Stomach smooth muscle (tissue), 2 donors: Measurements from ENCODE around the gene ACOXL.

ENCODE experiments used
- H3K27ac ChIP-seq: one replicate; pipeline ENCODE4 v1.7.0; 2013; ENCODE audit warnings: mild to moderate bottlenecking, low read length, inconsistent platforms
- H3K27me3 ChIP-seq, 2 donors: one replicate each; pipeline ENCODE4 v1.7.0; 2013; ENCODE audit warnings: low read length in 2 of 2; ENCODE audit not compliant: insufficient read depth in 2 of 2, control insufficient read depth in 1 of 2
- H3K36me3 ChIP-seq, 2 donors: one replicate each; pipeline ENCODE4 v1.7.0; 2013; ENCODE audit warnings: low read length in 2 of 2; ENCODE audit not compliant: control insufficient read depth in 2 of 2, insufficient read depth in 2 of 2
- H3K4me1 ChIP-seq: one replicate; pipeline ENCODE4 v1.7.0; 2013; ENCODE audit warnings: low read length; ENCODE audit not compliant: control insufficient read depth, insufficient read depth
- H3K4me3 ChIP-seq, 2 donors: one replicate each; pipeline ENCODE4 v1.7.0; 2013; ENCODE audit warnings: low read length in 2 of 2
- H3K9ac ChIP-seq, 2 donors: one replicate each; pipeline ENCODE4 v1.7.0; 2013; ENCODE audit warnings: low read length in 2 of 2, mild to moderate bottlenecking in 1 of 2
- H3K9me3 ChIP-seq, 2 donors: one replicate each; pipeline ENCODE4 v1.7.0; 2013; ENCODE audit warnings: low read length in 2 of 2; ENCODE audit not compliant: control insufficient read depth in 2 of 2
- donor health status: healthy.
- donor health status: Pancreatic carcinoma.

ACOXL gene

DNA sequence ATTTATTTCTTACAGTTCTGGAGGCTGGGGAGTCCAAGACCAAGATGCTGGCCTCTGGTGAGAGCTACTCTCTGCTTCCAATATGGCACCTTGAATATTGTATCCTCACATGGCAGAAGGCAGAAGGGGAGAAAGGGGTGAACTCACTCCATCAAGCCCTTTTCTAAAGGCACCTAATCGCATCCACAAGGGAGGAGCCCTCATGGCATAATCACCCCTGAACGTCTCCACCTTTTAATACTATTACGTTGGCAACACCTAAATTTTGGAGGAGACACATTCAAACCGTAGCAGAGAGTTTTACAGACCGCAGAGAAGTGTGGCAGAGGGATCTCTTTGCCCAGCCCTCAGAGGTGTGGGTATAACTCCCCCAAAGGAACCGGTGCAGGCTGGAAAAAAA, 245.8 kb downstream of the ACOXL start:
- Histone ChIP-seq H3K36me3 (no peaks in the 10 kb centered on the region), H3K4me1 (no peaks in the 10 kb centered on the region), H3K4me3 (no peak overlapping the region), H3K27me3 (no peaks in the 10 kb centered on the region), H3K27ac (no peak overlapping the region), H3K9ac (no peak overlapping the region), H3K9me3 (no peaks in the 10 kb centered on the region)

DNA sequence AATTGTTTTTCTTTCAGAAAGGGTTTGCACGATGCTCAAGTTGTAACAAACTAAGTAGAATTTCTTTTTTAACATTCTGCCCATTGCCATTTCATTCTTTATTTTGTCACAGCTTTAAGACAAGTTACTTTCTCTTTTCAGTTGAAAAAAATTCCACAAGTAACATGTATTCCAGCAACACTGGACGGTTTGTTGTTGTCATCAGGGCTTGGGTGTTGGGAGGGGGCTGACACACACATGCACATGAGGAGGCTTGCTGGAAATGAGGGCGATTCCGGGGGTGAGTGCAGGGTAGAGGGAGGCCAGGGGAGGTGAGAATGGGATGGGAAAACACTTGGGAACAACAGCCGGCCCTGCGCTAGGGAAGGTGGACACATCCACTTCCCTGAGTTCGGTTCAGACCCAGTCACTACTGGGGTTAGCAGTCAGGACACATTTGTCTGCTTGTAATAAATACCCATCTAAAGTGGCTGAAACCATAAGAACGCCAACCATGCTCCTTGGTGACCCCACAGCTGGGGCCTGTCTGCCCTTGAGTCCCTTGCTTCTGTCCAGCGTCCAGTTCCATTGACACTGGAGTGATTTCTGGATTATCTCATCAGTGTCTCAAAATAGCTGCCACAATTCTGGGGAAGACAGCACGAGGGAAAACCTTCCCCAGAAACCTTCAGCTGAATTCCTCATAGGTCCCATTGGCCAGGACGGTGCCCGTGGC, 246.5 kb downstream of the ACOXL start:
- H3K9ac ChIP-seq = no peak overlapping the region
- H3K4me3 ChIP-seq = no peak overlapping the region
- no peak overlapping the region for H3K27ac ChIP-seq
- H3K27me3 ChIP-seq = no peaks in the 10 kb centered on the region
- no peaks in the 10 kb centered on the region for H3K36me3 ChIP-seq
- H3K9me3 ChIP-seq = no peaks in the 10 kb centered on the region
- no peaks in the 10 kb centered on the region for H3K4me1 ChIP-seq

DNA sequence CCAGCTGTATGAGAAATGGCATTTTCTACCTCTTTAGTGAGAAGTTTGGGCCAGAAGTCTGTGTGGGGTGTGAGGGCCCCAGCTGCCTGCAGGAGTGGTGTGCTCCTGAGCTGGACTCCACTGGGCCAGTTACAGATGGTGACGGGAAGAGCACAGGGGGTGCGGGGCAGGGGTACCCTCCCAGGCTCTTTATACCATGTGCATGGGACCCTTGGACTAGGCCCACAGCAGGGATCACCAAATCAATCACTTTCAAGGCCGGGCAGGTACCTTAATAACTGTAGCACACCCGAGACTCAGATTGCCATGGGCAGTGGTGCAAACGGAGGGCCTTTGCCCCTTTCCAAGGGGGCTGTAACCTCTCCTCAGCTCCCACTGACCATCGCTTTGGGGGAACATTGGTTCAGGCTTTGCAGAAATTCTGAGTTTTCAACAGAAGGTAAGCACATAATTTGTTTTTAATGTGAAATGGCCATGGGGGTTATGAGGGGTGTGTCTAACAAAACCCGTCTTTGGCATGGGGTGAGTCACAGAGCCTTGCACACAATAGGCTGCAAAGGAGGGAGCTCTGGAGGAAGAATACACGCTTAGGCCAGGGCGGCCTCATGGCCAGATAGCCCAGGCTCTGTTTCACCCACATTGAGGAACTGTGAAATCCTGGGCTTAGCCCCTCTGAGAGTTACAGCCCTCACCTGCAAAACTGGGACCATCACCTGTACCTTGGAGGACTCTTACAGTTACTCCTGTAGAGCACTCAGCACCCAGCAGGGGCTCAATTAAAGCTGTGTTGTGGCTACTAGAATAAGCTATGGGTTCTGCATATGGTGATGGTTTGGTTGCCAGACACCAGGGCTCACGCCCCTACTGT, 247.3 kb downstream of the ACOXL start:
- Histone ChIP-seq H3K27me3 (no peaks in the 10 kb centered on the region), H3K4me1 (no peaks in the 10 kb centered on the region), H3K27ac (no peak overlapping the region), H3K9ac (no peak overlapping the region), H3K4me3 (no peak overlapping the region), H3K36me3 (no peaks in the 10 kb centered on the region), H3K9me3 (no peaks in the 10 kb centered on the region)

DNA sequence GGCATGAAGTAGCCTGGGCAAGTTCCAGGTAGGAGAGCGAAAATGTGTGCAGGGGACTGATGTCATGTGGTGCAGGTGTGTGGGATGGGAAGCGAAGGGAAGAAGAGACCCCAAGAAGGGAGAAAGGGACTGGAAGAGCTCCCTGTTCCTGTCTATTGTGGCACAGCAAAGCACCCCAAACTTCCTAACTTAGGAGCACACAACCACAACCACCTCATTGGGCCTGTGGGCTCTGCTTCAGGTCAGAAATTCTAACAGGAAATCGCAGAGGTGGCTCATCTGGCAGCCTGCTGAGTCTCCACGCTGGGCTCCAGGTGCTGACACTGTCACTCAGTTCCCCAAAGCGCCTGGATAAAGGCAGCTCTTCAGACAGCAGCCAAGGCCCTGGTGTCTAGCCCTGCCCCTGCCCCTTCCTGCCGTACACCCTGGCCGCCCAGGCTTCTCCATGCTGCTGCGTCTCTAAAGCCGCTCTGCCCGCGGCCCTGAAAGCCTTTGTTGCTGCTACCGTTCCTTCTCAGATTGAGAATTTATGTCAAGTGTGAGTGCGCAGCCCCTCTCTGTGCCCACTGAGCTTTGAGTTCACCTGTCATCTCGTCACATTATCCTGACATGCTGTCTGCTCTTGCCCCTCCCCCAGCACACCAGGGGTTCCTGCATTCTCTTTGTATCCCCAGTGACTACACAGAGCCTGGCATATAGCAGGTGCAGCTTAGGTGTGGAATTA, 248.1 kb downstream of the ACOXL start:
- Histone ChIP-seq H3K4me3 (no peak overlapping the region), H3K9me3 (no peaks in the 10 kb centered on the region), H3K27ac (no peak overlapping the region), H3K36me3 (no peaks in the 10 kb centered on the region), H3K9ac (no peak overlapping the region), H3K27me3 (no peaks in the 10 kb centered on the region), H3K4me1 (no peaks in the 10 kb centered on the region)

DNA sequence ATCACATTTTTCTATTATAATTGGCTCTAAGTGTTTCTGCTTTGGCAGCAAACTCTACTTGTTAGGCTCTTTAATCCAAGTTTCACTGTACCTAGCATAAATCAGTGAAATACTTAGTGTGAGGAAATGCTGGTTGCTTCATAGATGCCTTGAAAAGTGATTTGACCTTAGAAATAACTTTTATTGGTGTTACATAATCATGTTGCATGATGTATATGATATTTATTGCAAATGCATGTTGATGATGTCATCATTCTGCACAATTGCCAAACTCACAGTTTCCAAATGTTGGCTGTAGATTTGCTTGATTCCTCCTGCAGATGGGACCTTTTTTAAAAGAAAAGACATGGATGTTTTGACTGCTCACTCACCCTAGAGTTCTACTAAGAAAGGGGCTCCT, 250.8 kb downstream of the ACOXL start:
- no peaks in the 10 kb centered on the region for H3K9me3 ChIP-seq
- no peaks in the 10 kb centered on the region for H3K27me3 ChIP-seq
- no peak overlapping the region for H3K4me3 ChIP-seq
- H3K36me3 ChIP-seq = no peaks in the 10 kb centered on the region
- no peak overlapping the region for H3K27ac ChIP-seq
- H3K9ac ChIP-seq = no peak overlapping the region
- H3K4me1 ChIP-seq = no peaks in the 10 kb centered on the region

DNA sequence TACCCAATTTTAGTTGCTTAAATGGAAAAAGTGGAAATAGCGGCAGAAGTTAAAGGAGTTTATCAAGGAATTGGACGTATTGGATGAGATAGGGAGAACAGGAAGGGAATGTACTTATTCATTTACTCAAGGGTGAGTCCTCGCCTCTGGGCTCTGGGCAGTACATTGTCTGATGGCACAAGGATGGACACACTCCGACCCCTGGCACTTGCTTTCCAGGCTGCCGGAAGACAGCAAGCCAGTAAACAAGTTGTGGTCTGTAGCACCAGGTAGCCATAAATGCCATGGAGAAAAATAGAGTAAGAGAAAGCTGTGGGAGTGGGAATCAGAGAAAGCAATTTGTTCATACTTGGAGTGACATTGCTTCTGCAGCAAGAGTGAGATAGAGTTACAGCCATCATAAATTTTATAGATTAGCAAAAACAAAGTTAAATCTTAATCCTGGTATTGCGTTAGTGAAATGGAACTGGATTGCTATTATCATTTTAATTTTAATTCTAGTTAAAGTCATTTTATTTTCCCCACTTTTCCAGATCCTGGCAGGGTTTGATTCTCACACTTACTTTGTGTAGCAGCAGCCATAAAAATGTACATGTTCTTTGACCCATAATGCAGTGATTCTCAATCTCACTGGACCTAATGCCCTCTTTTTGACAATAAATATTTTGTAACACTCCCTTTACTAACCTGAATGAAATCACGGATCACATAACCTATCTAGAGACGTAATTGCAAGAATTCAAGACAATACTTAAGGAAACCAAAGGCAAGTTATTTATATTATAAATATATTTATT, 252.5 kb downstream of the ACOXL start:
- H3K9ac ChIP-seq = no peak overlapping the region
- H3K36me3 ChIP-seq = no peaks in the 10 kb centered on the region
- no peaks in the 10 kb centered on the region for H3K9me3 ChIP-seq
- H3K4me3 ChIP-seq = no peak overlapping the region
- no peaks in the 10 kb centered on the region for H3K4me1 ChIP-seq
- H3K27me3 ChIP-seq = no peaks in the 10 kb centered on the region
- no peak overlapping the region for H3K27ac ChIP-seq

DNA sequence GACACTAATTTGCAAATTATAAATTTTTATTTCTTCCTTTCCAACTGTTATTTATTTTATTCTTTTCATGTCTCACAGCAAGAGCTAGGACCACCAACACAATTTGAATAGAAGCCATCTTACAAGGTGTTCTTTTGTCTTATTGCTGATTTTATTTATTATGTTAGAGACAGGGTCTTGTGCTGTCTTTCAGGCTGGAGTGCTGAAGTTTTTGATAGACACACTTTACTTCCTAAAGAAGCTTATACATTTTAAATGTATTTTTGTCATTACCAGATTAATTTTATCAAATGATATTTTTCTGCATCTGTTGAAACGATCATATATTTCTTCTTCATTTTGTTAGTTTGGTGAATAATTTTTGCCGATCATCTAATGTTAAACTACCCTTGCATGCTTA, 258.1 kb downstream of the ACOXL start:
- Histone ChIP-seq H3K9ac (no peak overlapping the region), H3K9me3 (no peaks in the 10 kb centered on the region), H3K4me1 (peaks cover 8% of the 10 kb centered on the region), H3K4me3 (no peak overlapping the region), H3K27me3 (no peaks in the 10 kb centered on the region), H3K27ac (no peak overlapping the region), H3K36me3 (no peaks in the 10 kb centered on the region)

DNA sequence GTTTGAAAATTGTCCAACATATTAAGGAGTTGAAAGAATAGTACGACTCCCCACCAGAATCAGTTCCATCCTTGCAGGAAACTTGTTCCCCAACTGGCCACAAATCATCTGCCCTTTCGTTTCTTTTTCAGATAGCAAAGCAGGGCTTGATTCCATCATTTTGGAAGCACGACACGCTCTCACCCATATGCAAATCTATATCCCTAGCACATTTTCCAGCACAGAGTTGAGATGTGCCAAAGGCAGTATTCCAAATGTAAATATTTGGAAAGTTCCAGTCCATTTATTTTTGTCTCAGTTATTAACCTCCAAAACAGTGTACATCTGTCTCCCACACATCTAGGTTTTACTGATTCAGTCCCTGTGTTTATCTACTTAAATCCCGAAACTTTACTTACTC, 259.5 kb downstream of the ACOXL start:
- no peaks in the 10 kb centered on the region for H3K27me3 ChIP-seq
- no peak overlapping the region for H3K27ac ChIP-seq
- H3K4me1 ChIP-seq = peaks cover 8% of the 10 kb centered on the region
- peak overlapping the region; percentile 24 to 36 for H3K4me3 ChIP-seq
- H3K9me3 ChIP-seq = no peaks in the 10 kb centered on the region
- H3K36me3 ChIP-seq = no peaks in the 10 kb centered on the region
- H3K9ac ChIP-seq = no peak overlapping the region

DNA sequence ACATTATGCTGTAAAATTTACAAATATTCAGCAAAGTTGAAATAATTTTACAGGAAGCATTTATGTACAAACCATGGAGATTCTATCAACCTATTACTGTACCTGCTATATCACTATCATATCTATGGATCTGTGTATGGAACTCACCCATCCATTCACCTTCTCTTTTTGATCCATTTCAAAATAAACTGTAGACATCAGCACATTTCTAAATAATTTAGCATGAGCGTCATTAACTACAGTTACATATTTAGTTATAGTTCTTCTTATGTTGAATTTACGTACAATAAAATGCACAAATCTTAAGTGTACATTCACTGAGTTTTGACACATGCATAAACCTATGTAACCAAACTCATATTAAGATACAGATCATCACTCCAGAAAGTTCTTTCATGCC, 260.5 kb downstream of the ACOXL start:
- Histone ChIP-seq H3K4me3 (no peak overlapping the region), H3K9me3 (no peaks in the 10 kb centered on the region), H3K27me3 (no peaks in the 10 kb centered on the region), H3K36me3 (no peaks in the 10 kb centered on the region), H3K4me1 (peaks cover 8% of the 10 kb centered on the region), H3K27ac (no peak overlapping the region), H3K9ac (no peak overlapping the region)

DNA sequence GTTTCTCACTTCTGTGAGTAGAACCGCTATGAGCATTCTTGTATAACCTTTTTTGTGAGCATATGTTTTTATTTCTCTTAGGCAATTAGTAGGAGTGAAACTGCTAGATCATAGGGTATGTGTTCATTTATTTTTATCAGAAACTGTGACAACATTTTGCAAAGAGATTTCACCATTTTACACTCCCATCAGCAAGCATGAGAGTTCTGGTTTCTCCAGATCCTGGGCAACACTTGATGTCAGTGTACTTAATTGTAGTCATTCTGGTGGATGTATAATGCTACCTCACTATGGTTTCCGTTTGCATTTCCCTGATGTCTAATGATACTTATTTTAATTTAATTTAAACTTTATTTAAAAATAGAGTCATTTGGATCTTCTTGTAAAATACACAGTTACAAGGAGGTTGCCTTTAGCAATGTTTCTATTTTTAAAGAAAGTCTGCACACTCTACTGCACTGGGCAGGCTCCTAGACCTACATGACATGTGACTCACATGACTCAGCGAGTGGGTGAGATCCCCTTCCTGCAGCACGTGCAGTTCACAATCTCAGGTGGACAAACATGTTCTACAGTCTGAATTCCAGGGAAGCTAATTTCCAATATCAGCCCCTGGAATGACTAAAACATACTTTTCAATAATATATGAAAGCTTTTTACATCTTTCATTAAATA, 261.3 kb downstream of the ACOXL start:
- Histone ChIP-seq H3K27ac (no peak overlapping the region), H3K36me3 (no peaks in the 10 kb centered on the region), H3K4me1 (peaks cover 8% of the 10 kb centered on the region), H3K9me3 (no peaks in the 10 kb centered on the region), H3K9ac (no peak overlapping the region), H3K27me3 (no peaks in the 10 kb centered on the region), H3K4me3 (no peak overlapping the region)
